H54 (cell line): ENCODE results near the gene PRMT7.

Source experiments
- DNase-seq: peaks from one replicate; pipeline ENCODE4 v3.0.0; 2011; ENCODE audit warnings: low spot score, mixed read lengths; ENCODE audit not compliant: insufficient read length
- FAIRE-seq: peaks from 3 replicates; lab custom pipeline; 2011; peaks lifted over from hg19 to GRCh38; lab: Jason Lieb, UNC
- POLR2A ChIP-seq: IDR thresholded peaks from 2 replicates; pipeline ENCODE4 v1.6.1; 2011; ENCODE audit warnings: low read depth, mild to moderate bottlenecking, low read length

Gene PRMT7

GRCh38 chr16:68380348-68380670, 69.5 kb downstream of the PRMT7 start:
- DNase-seq (no peak), FAIRE-seq (no peak)
- TF ChIP-seq POLR2A, result no peak

- TF ChIP-seq POLR2A, result no peak
- FAIRE-seq, result no peak
- no peak for DNase-seq
Observed at GRCh38 chr16:68380676-68381362, 70.0 kb downstream of the PRMT7 start.

GRCh38 chr16:68381363-68381724, 70.5 kb downstream of the PRMT7 start:
- no peak for FAIRE-seq
- DNase-seq, result no peak
- no peak for TF ChIP-seq POLR2A

- no peak for TF ChIP-seq POLR2A
- FAIRE-seq, result no peak
- no peak for DNase-seq
Observed at GRCh38 chr16:68382296-68382718, 71.5 kb downstream of the PRMT7 start.

GRCh38 chr16:68383858-68384257, 73.0 kb downstream of the PRMT7 start:
- FAIRE-seq (no peak), DNase-seq (no peak)
- no peak for TF ChIP-seq POLR2A

GRCh38 chr16:68384288-68385161, 73.7 kb downstream of the PRMT7 start:
- no peak for TF ChIP-seq POLR2A
- FAIRE-seq (no peak), DNase-seq (no peak)

- FAIRE-seq (no peak), DNase-seq (no peak)
- TF ChIP-seq POLR2A, result no peak
Observed at GRCh38 chr16:68385371-68385770, 74.6 kb downstream of the PRMT7 start.

GRCh38 chr16:68386628-68387027, 75.8 kb downstream of the PRMT7 start:
- no peak for TF ChIP-seq POLR2A
- FAIRE-seq, result no peak
- no peak for DNase-seq

GRCh38 chr16:68387301-68387700, 76.5 kb downstream of the PRMT7 start:
- no peak for DNase-seq
- no peak for FAIRE-seq
- TF ChIP-seq POLR2A, result no peak

GRCh38 chr16:68388124-68388523, 77.3 kb downstream of the PRMT7 start:
- DNase-seq (no peak), FAIRE-seq (no peak)
- TF ChIP-seq POLR2A, result no peak

- no peak for FAIRE-seq
- TF ChIP-seq POLR2A, result no peak
- no peak for DNase-seq
Observed at GRCh38 chr16:68389006-68389405, 78.2 kb downstream of the PRMT7 start.

GRCh38 chr16:68389750-68390371, 79.0 kb downstream of the PRMT7 start:
- no peak for DNase-seq
- no peak for FAIRE-seq
- no peak for TF ChIP-seq POLR2A

GRCh38 chr16:68393333-68393732, 82.5 kb downstream of the PRMT7 start:
- no peak for TF ChIP-seq POLR2A
- FAIRE-seq, result no peak
- no peak for DNase-seq

- FAIRE-seq, result no peak
- no peak for TF ChIP-seq POLR2A
- no peak for DNase-seq
Observed at GRCh38 chr16:68395167-68395786, 84.5 kb downstream of the PRMT7 start.
